ENCODE results near the gene XKR3.
"Not testable (repeated sequence)": the region's sequence is repeated elsewhere in the genome, so short reads cannot be mapped to it uniquely, and the experiment has no call there.

The XKR3 gene

GRCh38 chr22:16747266-16748159 lies 77.7 kb downstream of the XKR3 start:
- not testable (repeated sequence) for DNase-seq

GRCh38 chr22:16734271-16734670 lies 90.9 kb downstream of the XKR3 start:
- not testable (repeated sequence) for DNase-seq
